PFSK-1 (cell line): ENCODE data around the gene PIGQ.

Experiments
- FOXP2 ChIP-seq: optimal IDR thresholded peaks from 2 replicates; pipeline ENCODE3; 2011; ENCODE audit warnings: borderline replicate concordance, control low read depth, inconsistent platforms; ENCODE audit not compliant: insufficient read depth; ENCODE audit errors: extremely low read length, extremely low read depth
- POLR2AphosphoS5 ChIP-seq: IDR thresholded peaks from 2 replicates; pipeline ENCODE4 v1.6.1; 2012; ENCODE audit warnings: low read depth, mild to moderate bottlenecking, control low read depth, low read length, moderate library complexity
- REST ChIP-seq, 2 experiments: IDR thresholded peaks; 2 replicates each; pipeline versions ENCODE4 v1.6.1 to v1.8.0; 2011 to 2012; ENCODE audit warnings: low read depth in 2 of 2, low read length in 2 of 2, control low read depth in 1 of 2, inconsistent platforms in 1 of 2, mild to moderate bottlenecking in 1 of 2, moderate library complexity in 1 of 2; ENCODE audit not compliant: insufficient read depth in 1 of 2
- SIN3A ChIP-seq: IDR thresholded peaks from 2 replicates; pipeline ENCODE4 v1.6.1; 2012; ENCODE audit warnings: mild to moderate bottlenecking, low read length, moderate library complexity, borderline replicate concordance; ENCODE audit not compliant: insufficient read depth
- TAF1 ChIP-seq: IDR thresholded peaks from 2 replicates; pipeline ENCODE4 v1.6.1; 2012; ENCODE audit warnings: low read length, control low read depth, borderline replicate concordance; ENCODE audit not compliant: insufficient read depth

The PIGQ gene

GRCh38 chr16:609984-610383 is 40.2 kb downstream of the PIGQ start:
- TF ChIP-seq FOXP2, result no peak

- no peak for TF ChIP-seq FOXP2
- no peak for TF ChIP-seq SIN3A
- TF ChIP-seq POLR2AphosphoS5, result no peak
- no peak for TF ChIP-seq REST (IDR thresholded peaks at IDR 0.05; ENCODE audit: insufficient read depth in 1 of 2, low read depth in 2 of 2, low read length in 2 of 2)
- no peak for TF ChIP-seq TAF1
Measured at GRCh38 chr16:610513-611381, 41.0 kb downstream of the PIGQ start.

GRCh38 chr16:615122-615521 is 45.4 kb downstream of the PIGQ start:
- TF ChIP-seq TAF1, result no peak
- no peak for TF ChIP-seq FOXP2
- TF ChIP-seq REST (IDR thresholded peaks at IDR 0.05; ENCODE audit: insufficient read depth in 1 of 2, low read depth in 2 of 2, low read length in 2 of 2), result no peak
- no peak for TF ChIP-seq SIN3A
- no peak for TF ChIP-seq POLR2AphosphoS5

- no peak for TF ChIP-seq TAF1
- TF ChIP-seq REST (IDR thresholded peaks at IDR 0.05; ENCODE audit: insufficient read depth in 1 of 2, low read depth in 2 of 2, low read length in 2 of 2), result no peak
- TF ChIP-seq SIN3A, result no peak
- TF ChIP-seq POLR2AphosphoS5, result no peak
- TF ChIP-seq FOXP2, result no peak
Measured at GRCh38 chr16:616733-617586, 47.2 kb downstream of the PIGQ start.

- TF ChIP-seq REST (IDR thresholded peaks at IDR 0.05; ENCODE audit: insufficient read depth in 1 of 2, low read depth in 2 of 2, low read length in 2 of 2), result no peak
- TF ChIP-seq SIN3A, result no peak
- no peak for TF ChIP-seq FOXP2
- TF ChIP-seq POLR2AphosphoS5, result no peak
- TF ChIP-seq TAF1, result no peak
Measured at GRCh38 chr16:617855-618254, 48.1 kb downstream of the PIGQ start.
